GM12865 (cell line): ENCODE data around the gene MERTK.
A peak's percentile ranks its signal among the peaks of the same experiment; 100 is the strongest.
"Not testable (repeated sequence)": the region's sequence is repeated elsewhere in the genome, so short reads cannot be mapped to it uniquely, and the experiment has no call there.

ENCODE experiments used
- DNase-seq: peaks from one replicate; pipeline ENCODE4 v3.0.0; 2010; ENCODE audit warnings: low read depth
- H3K4me3 ChIP-seq: 2 replicates; pipeline ENCODE4 v1.5.1; 2011; ENCODE audit warnings: mild to moderate bottlenecking, low read depth, low read length, control low read depth
- CTCF ChIP-seq: IDR thresholded peaks from 2 replicates; pipeline ENCODE4 v1.5.1; 2011; ENCODE audit warnings: low read length, control low read depth, low read depth, inconsistent platforms; ENCODE audit not compliant: insufficient read depth; ENCODE audit errors: missing control alignments

Gene MERTK

GRCh38 chr2:111904726-111905474, 6.5 kb downstream of the MERTK start:
- no peak overlapping the region for H3K4me3 ChIP-seq
- DNase-seq, result no peak
- no peak for TF ChIP-seq CTCF

- not testable (repeated sequence) for DNase-seq, H3K4me3 ChIP-seq
These were observed 7.1 kb downstream of the MERTK start for GRCh38 chr2:111905475-111905869.

GRCh38 chr2:111905990-111906735, 7.8 kb downstream of the MERTK start:
- H3K4me3 ChIP-seq, result peak overlapping the region; percentile 10; the same call in 1 of the 2 replicates
- no peak for TF ChIP-seq CTCF
- peak; percentile 55 for DNase-seq

- no peak for TF ChIP-seq CTCF
- no peak overlapping the region for H3K4me3 ChIP-seq
- DNase-seq, result no peak
These were observed 10.2 kb downstream of the MERTK start for GRCh38 chr2:111908578-111908977.

GRCh38 chr2:111909079-111909478, 10.7 kb downstream of the MERTK start:
- no peak overlapping the region for H3K4me3 ChIP-seq
- no peak for TF ChIP-seq CTCF
- DNase-seq, result no peak

DNA sequence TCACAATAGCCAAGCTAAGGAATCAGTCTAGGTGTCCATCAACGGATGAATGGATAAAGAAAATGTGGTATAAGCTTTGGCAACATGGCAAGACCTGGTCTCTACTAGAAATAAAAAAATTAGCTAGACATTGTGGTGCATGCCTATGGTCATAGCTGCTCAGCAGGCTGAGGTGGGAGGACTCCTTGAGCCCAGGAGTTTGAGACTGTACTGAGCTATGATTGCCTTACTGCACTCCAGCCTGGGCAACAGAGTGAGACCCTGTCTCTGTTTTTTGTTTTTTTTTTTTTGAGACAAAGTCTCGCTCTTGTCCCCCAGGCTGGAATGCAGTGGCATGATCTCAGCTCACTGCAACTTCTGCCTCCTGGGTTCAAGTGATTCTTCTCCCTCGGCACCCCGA, 11.6 kb downstream of the MERTK start:
- not testable (repeated sequence) for H3K4me3 ChIP-seq, DNase-seq

- no peak overlapping the region for H3K4me3 ChIP-seq
- no peak for TF ChIP-seq CTCF
- DNase-seq, result no peak
These were observed 12.3 kb downstream of the MERTK start for GRCh38 chr2:111910609-111911277.

GRCh38 chr2:111911295-111911977, 13.0 kb downstream of the MERTK start:
- not testable (repeated sequence) for DNase-seq, H3K4me3 ChIP-seq
